HG03469 (cell line): ENCODE results near the gene TREX2.
"Not testable (repeated sequence)": the region's sequence is repeated elsewhere in the genome, so short reads cannot be mapped to it uniquely, and the experiment has no call there.

ENCODE experiments used
- ATAC-seq: cut with Tn5 transposase; IDR thresholded peaks from one replicate; pipeline ENCODE4 v1.9.1; 2021; ENCODE audit warnings: mild to moderate bottlenecking, moderate library complexity, moderate number of reproducible peaks; ENCODE audit not compliant: unreplicated experiment

TREX2 gene

DNA sequence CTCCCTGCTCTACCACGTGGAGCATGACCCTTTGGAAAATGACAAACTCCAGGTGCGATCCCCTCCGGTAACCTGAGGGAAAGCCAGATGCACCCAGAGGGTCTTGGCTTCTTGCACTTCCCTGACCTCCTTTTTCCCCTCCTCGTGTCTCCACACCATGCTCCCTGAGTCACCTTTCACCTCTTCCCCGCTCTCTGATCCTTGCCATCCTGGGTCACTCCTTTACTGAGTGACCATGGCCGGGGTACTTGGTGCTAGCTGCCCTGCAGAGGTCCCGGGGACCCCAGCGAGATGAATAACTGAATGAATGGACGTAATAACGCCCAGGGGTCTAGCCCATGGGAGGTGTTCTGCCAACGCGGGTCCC is 35.0 kb downstream of the TREX2 start:
- ATAC-seq = no peak

DNA sequence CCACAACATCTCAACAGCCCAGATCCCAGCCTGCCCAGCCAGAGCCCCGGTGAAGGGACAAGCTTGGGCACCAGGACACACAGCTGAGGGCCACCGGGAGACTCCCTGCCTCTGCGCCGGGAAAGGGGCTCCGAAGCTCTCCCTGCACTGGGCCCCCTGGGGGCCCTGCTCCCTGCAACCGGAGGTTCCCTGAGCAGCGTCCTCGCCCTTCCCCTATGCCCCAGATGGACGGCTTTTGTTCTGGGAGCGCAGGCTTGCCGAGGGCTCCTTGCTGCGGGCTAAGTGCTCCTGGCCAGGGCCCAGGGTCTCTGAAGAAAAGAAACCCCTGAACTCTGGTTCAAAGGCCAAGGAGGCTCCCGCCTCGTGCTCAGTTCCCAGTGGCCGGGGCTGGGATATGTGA is 35.5 kb downstream of the TREX2 start:
- no peak for ATAC-seq

DNA sequence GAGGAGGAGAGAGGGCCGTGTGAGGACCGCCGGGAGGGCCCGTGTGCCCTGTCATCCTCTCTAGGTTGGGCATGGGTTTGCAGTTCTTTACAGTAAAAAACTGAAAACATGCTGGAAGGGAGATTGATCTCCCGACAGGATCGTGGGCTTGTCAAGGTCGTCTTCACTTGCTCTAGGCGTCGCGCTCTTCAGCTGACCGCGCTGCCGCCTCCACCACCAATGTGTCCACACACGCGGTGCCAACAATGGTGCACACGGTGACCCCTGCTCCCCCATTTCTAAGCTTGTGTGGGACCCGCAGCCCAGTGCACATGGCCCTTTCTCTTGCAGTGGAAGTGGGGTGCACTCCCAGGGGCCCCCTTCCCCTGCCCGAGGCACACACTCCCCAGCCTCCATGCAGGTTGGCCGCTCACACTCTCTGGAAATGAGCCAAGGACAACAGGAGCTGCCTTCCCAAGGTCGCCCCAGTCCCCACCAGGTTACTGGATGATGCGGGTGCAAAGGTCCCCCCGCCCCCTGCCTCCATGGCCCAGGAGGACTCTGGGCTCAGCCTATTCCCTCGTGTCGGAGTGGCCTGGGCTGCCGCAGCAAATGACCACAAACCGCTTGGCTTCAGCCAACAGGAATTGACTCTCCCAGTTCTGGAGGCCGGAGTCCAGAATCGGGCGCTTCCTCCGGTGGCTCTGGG is 36.3 kb downstream of the TREX2 start:
- ATAC-seq = no peak

DNA sequence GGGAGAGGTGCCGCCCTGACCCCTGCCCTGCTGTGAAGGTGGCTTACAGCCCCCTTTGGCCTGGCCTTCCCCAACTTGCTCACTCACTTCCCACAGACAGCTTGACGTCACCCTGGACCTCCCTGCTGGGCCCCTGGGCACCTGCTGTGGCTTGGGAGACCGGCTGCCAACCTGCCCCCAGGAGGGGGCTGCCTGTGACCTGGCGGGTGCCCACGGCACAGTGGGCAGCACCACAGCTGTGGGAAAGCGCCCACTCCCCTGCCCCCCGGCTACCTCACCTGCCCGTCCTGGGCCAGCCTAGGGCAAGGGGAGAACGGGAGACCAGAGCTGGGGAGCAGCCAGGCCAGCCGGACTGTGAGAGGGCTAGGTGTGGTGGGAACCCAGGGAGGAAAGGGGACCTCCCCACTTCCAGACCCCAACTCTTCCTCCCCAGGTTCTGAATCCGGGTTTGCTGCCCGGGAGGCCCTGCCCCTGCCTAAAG is 36.9 kb downstream of the TREX2 start:
- ATAC-seq = no peak

DNA sequence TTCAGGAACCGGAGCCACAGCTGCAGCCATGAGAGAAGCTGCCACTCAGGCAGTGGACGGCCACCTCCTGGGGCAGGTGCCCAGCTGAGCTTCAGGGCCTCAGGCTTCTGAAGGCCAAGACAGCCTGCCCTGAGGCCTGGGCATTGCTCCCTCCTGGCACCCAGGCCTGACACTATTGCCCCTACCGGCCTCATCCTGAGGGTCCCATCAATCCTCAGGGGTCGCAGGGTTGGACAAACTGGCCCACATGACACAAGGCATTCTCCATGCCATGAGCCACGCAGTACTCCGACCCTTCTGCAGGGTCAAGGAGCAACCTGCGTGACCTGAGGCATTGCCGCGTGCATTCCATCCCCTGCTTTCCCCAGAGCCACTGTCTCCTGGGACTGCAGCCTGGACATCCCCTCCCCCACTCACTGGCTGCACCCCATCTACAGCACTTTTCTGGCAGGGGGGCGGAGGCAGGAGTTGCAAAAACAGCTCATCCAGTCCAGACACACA is 37.6 kb downstream of the TREX2 start:
- no peak for ATAC-seq

DNA sequence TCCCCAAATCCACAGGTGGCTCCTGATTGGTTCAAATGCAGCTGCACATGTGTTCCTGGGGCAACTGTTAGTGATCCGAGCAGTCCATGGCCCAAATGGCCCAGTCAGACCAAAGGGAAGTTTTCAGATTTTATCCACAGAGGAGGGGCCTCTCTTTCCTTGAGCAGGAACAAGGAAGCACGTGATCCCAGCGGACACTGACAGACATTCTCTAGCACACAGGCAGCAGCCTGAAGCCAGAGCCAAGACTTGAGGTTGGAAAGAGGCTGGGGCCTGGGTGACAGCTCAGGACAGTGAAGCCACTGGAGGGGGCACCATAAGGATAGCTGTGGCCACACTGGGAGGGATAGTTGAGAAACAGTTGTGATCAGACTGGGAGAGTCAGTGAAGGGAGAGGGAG is 38.1 kb downstream of the TREX2 start:
- no peak for ATAC-seq

DNA sequence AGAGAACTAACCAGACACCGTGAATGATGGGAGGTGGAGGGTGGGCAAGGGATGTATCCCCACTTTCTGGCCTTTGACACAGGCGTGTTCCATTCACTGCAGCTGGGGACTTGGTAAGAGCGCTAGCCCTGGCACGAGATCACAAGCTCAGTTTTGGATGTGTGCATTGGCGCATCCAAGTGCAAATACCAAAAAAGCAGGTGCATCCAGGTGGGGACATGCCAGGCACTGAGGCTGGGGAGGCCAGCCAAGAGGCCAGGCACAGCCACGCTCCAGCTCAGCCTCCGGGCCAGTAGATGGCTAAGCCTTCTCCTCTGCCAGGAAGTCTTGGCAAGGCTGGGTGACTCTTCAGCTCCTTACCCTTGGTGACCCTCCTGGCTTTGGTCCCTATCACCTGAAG is 39.0 kb downstream of the TREX2 start:
- no peak for ATAC-seq

DNA sequence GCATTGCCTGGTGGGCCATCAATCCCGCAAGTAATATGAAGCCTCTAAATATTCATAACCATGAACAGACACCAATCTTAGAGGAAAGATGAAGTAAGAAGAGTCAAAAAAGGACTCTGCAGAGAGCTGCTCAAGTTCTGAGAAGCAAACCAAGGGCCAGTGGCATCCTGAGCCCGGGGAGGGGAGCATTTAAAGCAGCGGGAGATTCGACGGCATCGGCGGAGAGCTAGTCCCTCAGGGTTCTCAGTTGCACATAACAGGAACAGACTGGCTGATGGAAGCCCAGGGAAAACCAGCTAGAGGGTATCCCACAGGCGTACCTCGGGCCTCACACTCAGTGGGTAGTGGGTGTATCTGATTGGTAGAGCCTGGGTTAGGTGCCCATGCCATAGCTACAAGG is 39.8 kb downstream of the TREX2 start:
- ATAC-seq = no peak

DNA sequence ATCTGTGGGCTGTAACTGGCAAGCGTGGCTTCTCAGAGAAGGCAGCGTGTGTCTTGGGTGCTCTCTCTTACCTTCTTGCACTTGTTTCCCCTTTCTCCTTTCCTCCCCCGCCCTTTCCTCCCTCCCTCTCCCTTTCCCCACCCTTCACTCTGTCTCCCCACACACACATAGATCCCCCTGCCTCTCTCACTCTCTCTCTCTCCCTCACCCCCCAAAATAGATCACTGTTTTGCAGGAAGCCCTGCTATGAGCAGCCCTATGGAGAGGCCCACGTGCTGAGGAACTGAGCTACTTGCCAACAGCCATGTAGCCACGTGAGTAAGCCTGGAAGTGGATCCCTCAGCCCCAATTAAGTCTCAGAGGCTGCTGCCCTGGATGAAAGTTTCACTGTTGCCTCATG is 40.4 kb downstream of the TREX2 start:
- no peak for ATAC-seq

DNA sequence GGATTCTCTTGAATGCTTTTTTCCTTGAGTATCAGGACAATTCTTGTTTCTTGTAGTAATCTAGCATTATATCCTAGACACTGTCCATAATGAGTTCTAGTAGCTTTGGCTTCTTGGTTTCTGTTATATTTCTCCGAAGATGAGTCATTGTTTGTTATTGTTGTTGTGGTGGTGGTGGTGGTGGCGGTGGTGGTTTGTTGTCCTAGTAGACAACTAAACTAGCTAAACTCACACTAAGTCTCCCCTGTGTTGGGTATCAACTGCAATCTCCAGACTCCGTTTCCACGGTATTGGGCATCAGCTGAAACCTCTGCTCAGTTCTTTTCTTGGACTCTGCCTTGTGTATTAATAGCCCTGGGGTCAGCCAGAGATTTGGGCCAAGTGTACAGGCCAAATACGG is 41.5 kb downstream of the TREX2 start:
- ATAC-seq = not testable (repeated sequence)

DNA sequence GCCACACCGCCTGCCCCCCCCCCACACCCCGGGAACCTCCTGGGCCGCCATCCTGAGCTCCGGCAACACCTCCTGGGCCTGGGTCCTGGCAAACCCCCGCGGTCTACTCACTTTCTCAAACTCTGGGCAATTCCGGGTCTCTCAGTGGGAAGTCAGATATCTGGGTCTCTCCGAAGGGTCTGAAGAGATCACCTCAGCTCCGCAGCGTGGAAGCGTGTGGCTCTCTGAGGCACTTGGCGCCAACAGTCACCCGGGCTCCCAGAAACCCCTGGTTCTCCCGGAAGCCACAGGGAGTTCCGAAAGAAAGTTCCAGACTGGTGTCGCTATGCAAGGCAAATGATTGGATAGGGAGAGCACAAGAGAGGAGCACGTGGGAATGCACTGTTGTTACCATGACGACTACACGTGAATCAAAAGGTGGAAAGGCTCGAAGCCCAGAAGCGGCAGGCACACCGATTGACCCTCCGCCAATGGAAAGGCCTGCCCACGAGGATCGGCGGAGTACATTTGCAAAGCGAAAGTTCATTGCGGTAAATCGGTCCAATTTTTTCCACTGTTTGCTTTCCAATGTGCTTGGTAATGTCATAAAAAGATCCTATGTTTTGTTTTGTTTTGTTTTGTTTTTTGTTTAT is 44.6 kb downstream of the TREX2 start, which contains the start of gene PNMA6E:
TSS of gene PNMA6E (minus strand) at position 218 of the 632 bp plus-strand sequence. CDS start 2,501 bp downstream, outside the sequence.
- no peak for ATAC-seq

DNA sequence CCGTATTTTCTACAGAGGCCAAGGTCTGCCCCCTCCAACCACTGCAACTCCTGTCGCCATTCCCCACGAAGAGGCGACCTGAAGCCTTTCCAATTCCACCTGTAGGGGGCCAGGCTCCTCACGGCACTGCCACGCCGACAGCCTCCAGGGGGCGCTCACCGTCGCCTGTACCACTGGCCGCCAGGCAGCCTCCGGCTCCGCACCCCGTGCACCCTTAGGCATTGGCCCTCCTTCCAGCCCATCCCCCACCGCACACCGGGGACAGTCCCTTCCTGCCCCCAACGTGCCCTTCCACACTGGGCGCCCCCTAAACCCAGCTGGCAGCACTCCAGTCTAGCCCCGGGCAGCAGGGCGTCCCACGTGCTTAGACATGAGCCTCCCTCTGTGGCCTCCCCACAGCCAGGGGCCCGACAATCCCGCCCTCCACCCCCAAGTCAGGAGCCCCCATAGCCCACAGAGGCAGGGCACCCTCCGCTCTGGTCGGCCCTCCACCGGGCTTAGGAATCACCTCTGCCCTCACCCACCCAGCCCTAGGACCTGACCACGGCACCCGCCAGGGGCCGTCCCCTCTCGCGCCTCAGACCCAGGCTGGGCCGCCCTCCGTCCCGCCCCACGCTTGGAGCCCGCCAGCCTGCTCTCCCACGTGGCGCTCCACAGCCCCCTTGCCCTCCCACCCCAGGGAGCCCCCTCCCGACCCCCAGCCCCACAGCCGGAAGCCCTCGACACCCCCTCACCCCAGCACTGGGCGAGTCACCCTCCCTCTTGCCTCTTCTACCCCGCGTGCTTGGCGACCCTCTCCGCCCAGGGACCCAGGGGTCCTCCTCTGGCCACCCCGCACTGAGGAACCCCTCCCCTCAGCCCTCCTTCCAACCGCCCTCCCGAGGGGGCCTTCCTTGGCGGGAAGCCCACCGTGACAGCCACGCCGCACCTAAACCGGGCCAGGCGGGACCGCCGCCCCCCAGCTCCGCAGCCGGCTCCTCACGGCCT is 45.4 kb downstream of the TREX2 start:
- no peak for ATAC-seq

DNA sequence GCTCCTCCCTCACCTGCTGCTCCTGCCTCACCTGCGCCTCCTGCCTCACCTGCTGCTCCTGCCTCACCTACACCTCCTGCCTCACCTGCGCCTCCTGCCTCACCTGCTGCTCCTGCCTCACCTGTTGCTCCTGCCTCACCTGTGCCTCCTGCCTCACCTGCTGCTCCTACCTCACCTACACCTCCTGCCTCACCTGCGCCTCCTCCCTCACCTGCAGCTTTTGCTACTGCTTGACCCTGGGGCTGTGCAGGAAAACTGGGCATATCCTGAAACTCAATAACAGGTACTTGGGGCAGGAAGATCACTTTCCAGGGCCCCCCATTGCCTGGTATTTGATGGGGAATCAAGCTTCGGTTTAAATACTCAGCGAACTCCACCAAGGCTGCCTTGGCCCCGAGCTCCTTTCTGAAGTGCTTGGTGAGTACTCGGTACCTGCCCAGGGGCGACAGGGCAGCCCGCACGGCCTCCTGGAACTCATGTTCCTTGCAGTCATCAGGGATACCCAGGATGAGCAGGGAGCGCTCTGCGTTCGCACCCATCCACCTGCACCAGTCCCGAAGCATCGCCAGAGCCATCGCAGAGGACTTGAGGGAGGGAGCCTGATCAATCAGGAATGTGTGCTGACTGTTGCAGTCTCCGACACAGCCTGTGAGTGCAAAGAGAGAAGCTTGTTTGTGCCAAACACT is 47.4 kb downstream of the TREX2 start:
- no peak for ATAC-seq

DNA sequence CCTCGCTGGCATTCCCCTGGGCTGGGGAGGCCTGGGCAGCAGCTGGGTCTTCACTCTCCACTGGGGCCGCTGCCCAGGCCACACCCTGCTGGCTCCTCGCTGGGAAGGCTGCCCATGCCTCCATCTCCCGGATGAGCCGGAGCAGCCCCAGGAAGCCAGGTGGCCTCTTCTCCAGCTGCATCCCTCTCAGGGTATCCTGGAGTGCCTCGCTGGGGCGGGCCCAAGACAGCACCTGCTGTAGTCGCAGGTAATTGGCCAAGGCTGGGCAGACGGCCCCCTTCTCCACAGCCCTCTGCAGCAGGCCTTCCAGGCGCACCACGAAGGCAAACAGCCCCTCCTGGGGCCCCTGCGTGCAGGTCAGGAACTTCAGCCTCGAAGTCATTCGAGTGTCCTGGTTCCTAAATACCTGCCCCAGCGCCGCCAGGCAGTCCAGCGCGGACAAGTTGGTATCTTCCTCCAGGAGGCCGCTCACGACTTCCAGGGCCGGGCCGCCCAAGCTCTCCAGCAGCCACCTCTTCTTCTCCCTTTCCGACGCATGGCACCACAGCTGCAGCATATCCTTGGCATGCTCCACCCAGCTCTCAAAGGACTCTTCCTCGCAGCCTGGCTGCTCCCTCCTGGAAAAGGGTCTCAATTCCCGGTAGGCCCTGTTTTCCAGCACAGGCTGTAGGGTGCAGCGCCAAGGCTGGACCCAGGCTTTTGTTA is 48.4 kb downstream of the TREX2 start:
- no peak for ATAC-seq

DNA sequence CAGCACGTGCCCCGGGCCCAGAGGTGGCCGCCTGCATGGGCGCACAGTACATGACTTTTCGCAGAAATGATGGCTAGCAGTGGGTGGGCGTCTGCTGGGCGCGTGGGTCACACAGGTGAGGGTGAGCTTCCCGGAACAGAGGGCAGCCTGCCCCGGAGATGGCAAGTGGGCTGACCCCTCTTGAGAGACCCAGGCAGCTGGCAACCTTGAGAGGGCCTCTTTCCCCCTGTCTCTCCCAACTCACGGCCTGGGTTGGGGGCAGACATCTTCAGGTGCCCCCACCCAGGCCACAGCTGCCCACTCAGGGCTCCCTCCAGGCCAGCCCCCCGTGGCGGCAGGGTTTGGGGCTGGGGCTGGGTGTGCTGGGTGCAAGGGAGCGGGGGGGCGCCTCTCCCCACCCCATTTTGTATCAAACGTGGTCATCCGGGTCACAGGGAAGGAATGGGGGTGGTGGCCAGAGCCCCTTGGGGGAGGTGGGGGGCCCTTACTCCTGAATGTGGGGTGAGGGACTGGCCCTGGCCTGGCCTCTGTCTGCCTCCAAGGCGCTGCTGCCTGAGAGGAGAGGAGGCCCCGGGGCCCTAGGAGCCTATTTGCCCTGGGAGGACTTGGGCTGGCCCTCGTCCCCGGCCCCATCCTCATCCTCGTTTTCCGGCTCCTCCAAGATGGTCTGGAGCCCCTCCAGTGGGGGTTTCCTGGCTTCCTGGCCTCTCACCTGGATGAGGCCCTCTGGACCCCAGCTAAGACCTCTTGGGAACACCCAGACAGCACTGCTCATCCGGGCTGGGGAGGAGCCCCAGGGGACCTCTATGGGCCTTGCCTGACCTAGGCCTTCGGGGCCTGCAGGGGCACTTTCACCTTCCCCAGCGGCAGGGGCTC is 49.3 kb downstream of the TREX2 start:
- no peak for ATAC-seq

DNA sequence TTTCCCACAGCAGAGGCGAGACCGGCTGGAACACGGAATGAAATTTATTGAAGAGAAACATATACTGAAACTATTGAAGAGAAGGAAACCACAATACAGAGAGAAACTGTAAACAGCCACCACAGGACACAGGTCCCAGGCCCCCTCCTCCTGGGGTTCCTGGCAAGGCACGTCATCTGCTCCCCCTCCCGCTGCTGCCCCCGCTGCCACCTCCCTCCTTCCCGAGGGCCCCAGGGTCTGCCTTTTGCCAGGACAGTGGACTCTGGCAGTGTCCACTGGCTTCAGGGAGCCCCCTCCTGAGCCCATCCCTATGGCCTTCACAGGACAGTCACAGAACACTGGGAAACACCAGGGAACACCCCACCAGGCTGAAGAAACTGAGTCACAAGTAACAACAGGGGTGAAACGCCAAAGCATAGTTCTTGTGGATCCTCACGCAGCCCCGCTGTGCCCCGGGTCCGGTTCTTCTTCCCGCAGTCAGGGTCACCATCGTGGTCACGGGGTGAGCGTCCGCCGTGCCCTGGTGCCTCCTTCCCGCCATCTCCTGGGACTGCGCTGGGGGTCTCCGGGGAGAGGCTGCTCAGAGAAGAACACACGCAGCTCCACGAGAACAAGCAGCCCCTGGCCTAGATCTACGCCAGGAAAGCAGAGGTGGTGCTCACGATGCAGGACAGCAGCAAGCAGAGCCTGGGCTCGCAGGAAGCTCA is 50.1 kb downstream of the TREX2 start:
- ATAC-seq = no peak

DNA sequence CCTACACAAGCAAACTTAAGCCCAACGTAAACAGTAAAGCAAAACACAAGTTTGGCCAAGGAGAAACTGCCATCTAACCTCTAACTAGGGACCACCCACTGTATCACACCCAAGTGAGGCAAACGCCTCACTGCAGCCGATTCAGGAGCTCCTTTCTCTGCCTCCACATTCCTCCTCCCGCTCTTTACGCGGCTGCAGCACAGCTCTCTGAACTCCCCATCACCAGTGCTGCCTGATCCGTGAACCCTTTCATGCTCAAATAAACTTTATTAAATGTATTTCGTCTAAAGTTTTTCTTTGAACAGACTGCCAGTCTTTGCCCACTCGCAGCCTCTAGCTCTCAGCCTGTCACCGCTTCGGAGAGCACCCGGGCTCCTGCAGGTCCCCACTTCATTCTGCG is 51.2 kb downstream of the TREX2 start:
- ATAC-seq = no peak
